HUES48 (cell line): Measurements from ENCODE around the gene CDA.

Source experiments
- H3K27ac ChIP-seq: one replicate; pipeline ENCODE4 v1.7.0; 2013; ENCODE audit warnings: low read depth, low read length, inconsistent platforms
- H3K27me3 ChIP-seq: 2 replicates; pipeline ENCODE4 v1.6.1; 2013; ENCODE audit warnings: mild to moderate bottlenecking, low read length; ENCODE audit not compliant: control insufficient read depth, insufficient read depth
- H3K36me3 ChIP-seq: 2 replicates; pipeline ENCODE4 v1.6.1; 2013; ENCODE audit warnings: low read length; ENCODE audit not compliant: control insufficient read depth, insufficient read depth
- H3K4me1 ChIP-seq: 2 replicates; pipeline ENCODE4 v1.6.1; 2013; ENCODE audit warnings: mild to moderate bottlenecking, low read length; ENCODE audit not compliant: control insufficient read depth, insufficient read depth
- H3K4me3 ChIP-seq: 2 replicates; pipeline ENCODE4 v1.5.1; 2013; ENCODE audit warnings: mild to moderate bottlenecking, low read depth, low read length
- H3K9ac ChIP-seq: 2 replicates; pipeline ENCODE4 v1.6.1; 2013; ENCODE audit warnings: mild to moderate bottlenecking, low read depth, low read length, moderate library complexity
- H3K9me3 ChIP-seq: 2 replicates; pipeline ENCODE4 v1.6.1; 2013; ENCODE audit warnings: low read length; ENCODE audit not compliant: control insufficient read depth, insufficient read depth

Gene CDA

DNA sequence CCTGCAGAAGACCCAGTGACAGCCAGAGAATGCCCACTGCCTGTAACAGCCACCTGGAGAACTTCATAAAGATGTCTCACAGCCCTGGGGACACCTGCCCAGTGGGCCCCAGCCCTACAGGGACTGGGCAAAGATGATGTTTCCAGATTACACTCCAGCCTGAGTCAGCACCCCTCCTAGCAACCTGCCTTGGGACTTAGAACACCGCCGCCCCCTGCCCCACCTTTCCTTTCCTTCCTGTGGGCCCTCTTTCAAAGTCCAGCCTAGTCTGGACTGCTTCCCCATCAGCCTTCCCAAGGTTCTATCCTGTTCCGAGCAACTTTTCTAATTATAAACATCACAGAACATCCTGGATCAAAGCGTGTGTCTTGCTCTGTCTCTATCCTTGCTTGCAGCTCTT is 29.7 kb downstream of the CDA start:
- H3K9me3 ChIP-seq: no peaks in the 10 kb centered on the region
- H3K4me1 ChIP-seq: 0 out of 2 replicates have a peak, but pooled peaks cover 3% of the 10 kb centered on the region
- no peak overlapping the region for H3K4me3 ChIP-seq
- no peaks in the 10 kb centered on the region for H3K36me3 ChIP-seq
- H3K27me3 ChIP-seq: no peaks in the 10 kb centered on the region
- H3K27ac ChIP-seq: no peak overlapping the region
- H3K9ac ChIP-seq: no peak overlapping the region

DNA sequence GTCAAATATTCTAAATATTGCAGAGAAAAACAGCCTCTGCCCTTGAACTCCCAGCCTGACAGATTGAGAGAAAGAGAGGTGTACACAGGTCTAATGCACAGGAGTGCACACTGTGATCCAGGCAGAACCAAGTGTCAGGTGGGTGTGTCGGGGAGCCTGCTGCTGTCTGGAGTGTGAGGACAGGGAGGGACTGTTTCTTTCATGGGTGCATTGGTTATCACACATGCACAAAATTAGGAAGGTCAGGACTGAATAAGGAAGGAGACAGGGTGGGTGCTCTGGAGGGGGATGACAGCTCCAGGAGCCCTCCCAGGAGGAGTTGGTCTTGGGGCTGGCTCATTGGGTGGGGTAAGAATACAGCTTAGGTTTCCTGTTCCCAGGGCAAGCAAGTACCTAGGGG is 31.1 kb downstream of the CDA start:
- H3K27ac ChIP-seq: no peak overlapping the region
- no peak overlapping the region for H3K4me3 ChIP-seq
- H3K9ac ChIP-seq: no peak overlapping the region
- H3K27me3 ChIP-seq: no peaks in the 10 kb centered on the region
- peaks cover 7% of the 10 kb centered on the region for H3K4me1 ChIP-seq
- H3K36me3 ChIP-seq: no peaks in the 10 kb centered on the region
- H3K9me3 ChIP-seq: 0 out of 2 replicates have a peak, but pooled peaks cover 2% of the 10 kb centered on the region

- H3K36me3 ChIP-seq: no peaks in the 10 kb centered on the region
- 0 out of 2 replicates have a peak, but pooled peaks cover 2% of the 10 kb centered on the region for H3K9me3 ChIP-seq
- H3K27me3 ChIP-seq: no peaks in the 10 kb centered on the region
- H3K9ac ChIP-seq: no peak overlapping the region
- no peak overlapping the region for H3K27ac ChIP-seq
- H3K4me1 ChIP-seq: peaks cover 7% of the 10 kb centered on the region
- no peak overlapping the region for H3K4me3 ChIP-seq
These were observed 32.1 kb downstream of the CDA start for GRCh38 chr1:20621012-20621411.

- Histone ChIP-seq H3K4me1 (peaks cover 17% of the 10 kb centered on the region), H3K27me3 (no peaks in the 10 kb centered on the region), H3K9me3 (peaks cover 10% of the 10 kb centered on the region), H3K4me3 (no peak overlapping the region), H3K27ac (no peak overlapping the region), H3K36me3 (no peaks in the 10 kb centered on the region), H3K9ac (no peak overlapping the region)
These were observed 35.8 kb downstream of the CDA start for GRCh38 chr1:20624709-20625108.

DNA sequence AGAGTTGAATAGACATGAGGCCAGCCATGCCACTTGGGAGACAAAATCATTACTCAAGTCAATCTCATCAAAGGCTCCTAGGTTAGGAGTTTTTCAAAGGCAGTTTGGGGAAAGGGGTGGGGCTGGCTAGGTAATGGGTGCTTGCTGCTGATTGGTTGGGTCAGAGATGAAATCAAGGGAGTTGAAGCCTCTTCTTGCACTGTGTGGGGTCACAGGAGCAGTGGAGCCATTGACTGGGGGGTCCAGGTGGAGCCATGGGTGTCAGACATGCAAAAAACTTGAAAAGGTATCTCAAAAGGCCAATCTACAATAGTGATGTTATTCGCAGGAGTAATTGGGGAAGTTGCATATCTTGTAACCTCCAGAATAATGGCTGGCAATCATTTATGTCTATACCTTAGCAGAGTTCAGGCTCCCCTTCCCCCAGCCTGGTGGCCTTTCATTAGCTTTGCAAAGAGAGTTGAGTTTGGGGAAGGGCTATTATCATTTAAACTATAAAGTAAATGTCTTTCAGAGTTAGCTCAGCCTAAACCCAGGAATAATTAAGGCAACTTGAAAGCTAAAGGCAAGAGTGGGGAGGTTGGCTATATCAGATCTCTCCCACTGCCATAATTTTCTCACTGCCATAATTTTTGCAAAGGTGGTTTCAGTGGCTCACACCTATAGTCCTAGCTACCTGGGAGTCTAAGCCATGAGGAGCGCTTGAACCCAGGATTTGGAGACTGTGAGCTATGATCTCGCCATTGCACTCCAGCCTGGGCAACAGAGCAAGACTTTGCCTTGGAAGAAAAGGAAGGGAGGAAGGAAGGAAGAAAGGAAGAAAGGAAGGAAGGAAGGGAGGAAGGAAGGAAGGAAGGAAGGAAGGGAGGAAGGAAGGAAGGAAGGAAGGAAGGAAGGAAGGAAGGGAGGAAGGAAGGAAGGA is 36.5 kb downstream of the CDA start:
- Histone ChIP-seq H3K4me3 (0 out of 2 replicates have a peak overlapping the region, but pooled peaks have one; percentile 9), H3K9ac (0 out of 2 replicates have a peak overlapping the region, but pooled peaks have one; percentile 24)

GRCh38 chr1:20626098-20626427 is 37.2 kb downstream of the CDA start:
- H3K27me3 ChIP-seq: no peaks in the 10 kb centered on the region
- no peak overlapping the region for H3K4me3 ChIP-seq
- H3K9ac ChIP-seq: peak overlapping the region; percentile 24; the same call in 1 of the 2 replicates
- peaks cover 17% of the 10 kb centered on the region for H3K4me1 ChIP-seq
- no peaks in the 10 kb centered on the region for H3K36me3 ChIP-seq
- H3K27ac ChIP-seq: no peak overlapping the region
- peaks cover 10% of the 10 kb centered on the region for H3K9me3 ChIP-seq

More for the DNA sequence above, 36.5 kb downstream of the CDA start:
- Histone ChIP-seq H3K36me3 (no peaks in the 10 kb centered on the region), H3K27ac (peak overlapping the region; percentile 80), H3K9me3 (peaks cover 10% of the 10 kb centered on the region), H3K4me1 (peaks cover 17% of the 10 kb centered on the region), H3K27me3 (no peaks in the 10 kb centered on the region)

DNA sequence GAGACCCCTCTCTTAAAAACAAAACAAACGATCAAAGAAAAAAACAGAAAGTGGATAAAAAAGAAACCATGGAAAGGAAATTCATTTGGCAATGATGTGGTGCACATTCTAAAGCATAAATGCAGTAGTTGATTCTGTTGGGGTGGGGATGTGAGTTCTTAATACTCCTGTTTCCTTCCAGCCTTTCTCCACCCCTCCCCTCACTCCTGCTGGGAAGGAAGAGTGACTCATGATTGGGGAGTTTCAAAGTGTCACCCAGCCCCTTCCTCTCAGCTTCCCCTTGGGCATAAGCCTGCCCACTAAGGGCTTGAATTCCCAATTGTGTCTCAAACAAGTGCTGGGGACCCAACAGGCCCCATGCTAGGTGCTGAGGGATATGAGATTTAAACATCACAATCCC is 37.6 kb downstream of the CDA start:
- Histone ChIP-seq H3K36me3 (no peaks in the 10 kb centered on the region), H3K9ac (peak overlapping the region; percentile 24; the same call in 1 of the 2 replicates), H3K27me3 (no peaks in the 10 kb centered on the region), H3K27ac (no peak overlapping the region), H3K4me1 (peaks cover 17% of the 10 kb centered on the region), H3K4me3 (peak overlapping the region; percentile 1; the same call in 1 of the 2 replicates), H3K9me3 (peaks cover 10% of the 10 kb centered on the region)

DNA sequence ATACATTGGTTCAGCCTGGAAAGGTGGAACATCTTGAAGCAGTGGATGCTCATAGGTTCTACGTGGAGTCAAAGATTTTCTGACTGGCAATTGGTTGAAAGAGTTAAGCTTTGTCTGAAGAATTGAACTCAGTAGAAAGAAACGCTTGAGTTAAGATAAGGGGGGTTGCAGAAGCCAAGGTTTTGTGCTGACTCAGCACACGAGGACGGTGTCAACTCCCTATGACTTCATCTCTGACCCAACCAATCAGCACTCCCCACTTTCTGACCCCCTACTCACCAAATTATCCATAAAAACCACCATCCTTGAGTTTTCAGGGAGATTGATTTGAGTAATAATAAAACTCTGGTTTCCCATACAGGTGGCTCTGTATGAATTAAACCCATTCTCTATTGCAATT is 41.8 kb downstream of the CDA start:
- peaks cover 3% of the 10 kb centered on the region; the same call in 1 of the 2 replicates for H3K27me3 ChIP-seq
- H3K27ac ChIP-seq: no peak overlapping the region

DNA sequence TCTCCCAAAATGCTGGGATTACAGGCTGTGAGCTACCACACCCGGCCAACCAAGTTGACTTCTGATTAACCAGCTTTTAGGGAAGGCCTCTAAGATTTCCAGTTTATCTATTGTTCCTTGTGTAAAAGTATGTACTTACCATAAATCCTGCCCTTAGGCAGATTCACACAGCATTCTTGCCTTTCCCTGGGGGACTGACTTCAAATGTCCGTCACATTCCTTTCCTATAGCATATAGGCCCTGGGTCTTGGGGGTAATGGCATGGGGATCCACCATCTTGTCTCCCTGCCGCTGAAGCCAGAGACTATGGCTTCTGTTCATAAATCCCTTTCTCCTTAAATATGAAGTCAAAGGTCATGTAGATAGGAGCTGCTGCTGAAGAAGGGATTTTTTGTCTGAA is 43.5 kb downstream of the CDA start:
- no peak overlapping the region for H3K9ac ChIP-seq
- no peaks in the 10 kb centered on the region for H3K4me1 ChIP-seq
- H3K4me3 ChIP-seq: no peak overlapping the region
- H3K27me3 ChIP-seq: peaks cover 3% of the 10 kb centered on the region; the same call in 1 of the 2 replicates
- H3K9me3 ChIP-seq: peaks cover 8% of the 10 kb centered on the region
- no peaks in the 10 kb centered on the region; the same call in 1 of the 2 replicates for H3K36me3 ChIP-seq
- H3K27ac ChIP-seq: no peak overlapping the region

More for the DNA sequence above, 41.8 kb downstream of the CDA start:
- H3K4me1 ChIP-seq: peaks cover 10% of the 10 kb centered on the region
- H3K36me3 ChIP-seq: no peaks in the 10 kb centered on the region
- no peak overlapping the region for H3K9ac ChIP-seq
- H3K4me3 ChIP-seq: no peak overlapping the region
- H3K9me3 ChIP-seq: peaks cover 8% of the 10 kb centered on the region

DNA sequence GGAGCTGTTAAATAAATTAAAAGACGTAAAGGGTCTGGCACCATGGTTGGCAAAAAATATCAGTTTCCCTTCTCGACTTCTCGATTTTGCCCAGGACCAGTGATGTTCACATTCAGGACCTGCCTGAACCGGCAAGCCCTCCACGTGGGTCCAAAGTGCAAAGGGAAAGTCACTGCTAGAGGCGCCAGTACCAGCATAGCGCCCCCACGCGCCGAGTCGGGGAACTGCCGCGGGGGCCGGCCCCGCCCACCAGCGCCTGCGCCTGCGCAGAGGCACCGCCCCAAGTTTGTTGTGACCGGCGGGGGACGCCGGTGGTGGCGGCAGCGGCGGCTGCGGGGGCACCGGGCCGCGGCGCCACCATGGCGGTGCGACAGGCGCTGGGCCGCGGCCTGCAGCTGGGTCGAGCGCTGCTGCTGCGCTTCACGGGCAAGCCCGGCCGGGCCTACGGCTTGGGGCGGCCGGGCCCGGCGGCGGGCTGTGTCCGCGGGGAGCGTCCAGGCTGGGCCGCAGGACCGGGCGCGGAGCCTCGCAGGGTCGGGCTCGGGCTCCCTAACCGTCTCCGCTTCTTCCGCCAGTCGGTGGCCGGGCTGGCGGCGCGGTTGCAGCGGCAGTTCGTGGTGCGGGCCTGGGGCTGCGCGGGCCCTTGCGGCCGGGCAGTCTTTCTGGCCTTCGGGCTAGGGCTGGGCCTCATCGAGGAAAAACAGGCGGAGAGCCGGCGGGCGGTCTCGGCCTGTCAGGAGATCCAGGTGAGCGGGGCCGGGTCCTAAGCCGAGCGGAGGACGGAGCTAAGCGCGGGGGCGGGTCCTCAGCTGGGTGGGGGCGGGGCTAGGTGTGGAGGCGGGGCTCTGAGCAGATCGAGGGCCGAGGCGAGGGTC is 44.5 kb downstream of the CDA start, which contains the start of gene PINK1:
Gene PINK1 (plus strand): TSS at position 269 of the 875 bp plus-strand sequence. CDS start 91 bp downstream, at position 360.
- Histone ChIP-seq H3K36me3 (peaks cover 6% of the 10 kb centered on the region; the same call in 1 of the 2 replicates), H3K4me3 (peak within 1 kb of the TSS; percentile 92), H3K27me3 (peaks cover 3% of the 10 kb centered on the region; the same call in 1 of the 2 replicates), H3K4me1 (no peaks in the 10 kb centered on the region), H3K9ac (peak within 1 kb of the TSS; percentile 74), H3K9me3 (peaks cover 3% of the 10 kb centered on the region), H3K27ac (peak within 1 kb of the TSS; percentile 86)
